ENCODE measurements around the gene PGS1.
"Not testable (repeated sequence)": the region's sequence is repeated elsewhere in the genome, so short reads cannot be mapped to it uniquely, and the experiment has no call there.

Gene PGS1

GRCh38 chr17:78451753-78452152 lies 73.3 kb downstream of the PGS1 start:
- Histone ChIP-seq H3K27ac (peak overlapping the region in 9 of 11 experiments; percentile 16 to 68 (median 62); a peak in 14 of 22 replicates), H4K20me1 (peaks cover 0 to 6% (median 0%) of the 10 kb centered on the region in 11 experiments; a peak in 1 of 22 replicates), H3K9ac (peak overlapping the region in 4 of 11 experiments; percentile 30 to 45 (median 38); a peak in 5 of 22 replicates), H3K36me3 (0 out of 22 replicates have a peak, but pooled peaks cover 0 to 4% (median 0%) of the 10 kb centered on the region in 11 experiments), H3K4me1 (peaks cover 28 to 54% (median 36%) of the 10 kb centered on the region in 10 experiments), H3K4me3 (no peak overlapping the region), H3K9me3 (replicated peaks in 1 of 11) (no peaks in the 10 kb centered on the region), H3K27me3 (no peaks in the 10 kb centered on the region), H3K4me2 (peak overlapping the region; percentile 62 to 96 (median 88))
- TF ChIP-seq Cebpa-rat (IDR thresholded peaks at IDR 0.05): no peak

- H3K9ac ChIP-seq: no peak overlapping the region
- H3K27ac ChIP-seq: no peak overlapping the region
- peaks cover 0 to 6% (median 0%) of the 10 kb centered on the region in 11 experiments; a peak in 1 of 22 replicates for H4K20me1 ChIP-seq
- H3K4me3 ChIP-seq: no peak overlapping the region
- 0 out of 22 replicates have a peak, but pooled peaks cover 0 to under 1% (median 0%) of the 10 kb centered on the region in 11 experiments for H3K36me3 ChIP-seq
- no peaks in the 10 kb centered on the region for H3K27me3 ChIP-seq
- H3K9me3 ChIP-seq (replicated peaks in 1 of 11): no peaks in the 10 kb centered on the region
- no peak overlapping the region for H3K4me2 ChIP-seq
- peaks cover 28 to 40% (median 34%) of the 10 kb centered on the region in 10 experiments for H3K4me1 ChIP-seq
- no peak for TF ChIP-seq Cebpa-rat (IDR thresholded peaks at IDR 0.05)
Observed at GRCh38 chr17:78454346-78454745, 75.9 kb downstream of the PGS1 start.

- Histone ChIP-seq H3K36me3 (no peaks in the 10 kb centered on the region; a peak in 1 of 22 replicates), H4K20me1 (no peaks in the 10 kb centered on the region), H3K9me3 (replicated peaks in 1 of 11) (no peaks in the 10 kb centered on the region), H3K27me3 (no peaks in the 10 kb centered on the region), H3K4me3 (no peak overlapping the region), H3K4me2 (no peak overlapping the region), H3K27ac (no peak overlapping the region), H3K9ac (no peak overlapping the region; a peak in 1 of 22 replicates), H3K4me1 (peaks cover 0 to 13% (median 6%) of the 10 kb centered on the region in 10 experiments; a peak in 9 of 20 replicates)
- no peak for TF ChIP-seq Cebpa-rat (IDR thresholded peaks at IDR 0.05)
Observed at GRCh38 chr17:78458091-78458490, 79.6 kb downstream of the PGS1 start.

GRCh38 chr17:78458736-78459335 lies 80.4 kb downstream of the PGS1 start:
- peaks cover 0 to 13% (median 6%) of the 10 kb centered on the region in 10 experiments; a peak in 9 of 20 replicates for H3K4me1 ChIP-seq
- no peaks in the 10 kb centered on the region for H4K20me1 ChIP-seq
- H3K27me3 ChIP-seq: no peaks in the 10 kb centered on the region
- no peaks in the 10 kb centered on the region for H3K9me3 ChIP-seq (replicated peaks in 1 of 11)
- H3K36me3 ChIP-seq: no peaks in the 10 kb centered on the region; a peak in 1 of 22 replicates
- no peak overlapping the region; a peak in 1 of 22 replicates for H3K9ac ChIP-seq
- no peak overlapping the region for H3K4me3 ChIP-seq
- H3K4me2 ChIP-seq: no peak overlapping the region
- no peak for TF ChIP-seq Cebpa-rat (IDR thresholded peaks at IDR 0.05)
- H3K27ac ChIP-seq: no peak overlapping the region

- Histone ChIP-seq H3K36me3 (no peaks in the 10 kb centered on the region; a peak in 1 of 22 replicates), H3K4me2 (no peak overlapping the region), H3K9me3 (replicated peaks in 1 of 11) (peaks cover 0 to 7% (median 6%) of the 10 kb centered on the region in 11 experiments; a peak in 15 of 22 replicates), H3K27ac (no peak overlapping the region), H3K9ac (no peak overlapping the region), H3K4me1 (peaks cover 0 to 13% (median 6%) of the 10 kb centered on the region in 10 experiments; a peak in 9 of 20 replicates), H3K4me3 (no peak overlapping the region), H3K27me3 (no peaks in the 10 kb centered on the region), H4K20me1 (no peaks in the 10 kb centered on the region)
- TF ChIP-seq Cebpa-rat (IDR thresholded peaks at IDR 0.05): no peak
Observed at GRCh38 chr17:78459696-78460095, 81.2 kb downstream of the PGS1 start.

GRCh38 chr17:78460176-78460675 lies 81.8 kb downstream of the PGS1 start:
- no peaks in the 10 kb centered on the region for H3K27me3 ChIP-seq
- TF ChIP-seq Cebpa-rat (IDR thresholded peaks at IDR 0.05): no peak
- no peak overlapping the region for H3K9ac ChIP-seq

GRCh38 chr17:78460951-78461798 lies 82.7 kb downstream of the PGS1 start:
- TF ChIP-seq Cebpa-rat (IDR thresholded peaks at IDR 0.05): no peak
- H3K4me3 ChIP-seq: no peak overlapping the region
- H3K9me3 ChIP-seq (replicated peaks in 1 of 11): peaks cover 0 to 10% (median 8%) of the 10 kb centered on the region in 11 experiments; a peak in 15 of 22 replicates
- no peaks in the 10 kb centered on the region; a peak in 1 of 22 replicates for H3K36me3 ChIP-seq
- H3K27ac ChIP-seq: no peak overlapping the region
- H3K4me2 ChIP-seq: no peak overlapping the region
- H3K27me3 ChIP-seq: no peaks in the 10 kb centered on the region
- peaks cover 0 to 5% (median 2%) of the 10 kb centered on the region in 10 experiments; a peak in 6 of 20 replicates for H3K4me1 ChIP-seq
- H3K9ac ChIP-seq: no peak overlapping the region
- H4K20me1 ChIP-seq: no peaks in the 10 kb centered on the region

More at GRCh38 chr17:78460176-78460675, 81.8 kb downstream of the PGS1 start:
- no peak overlapping the region for H3K4me2 ChIP-seq
- no peak overlapping the region for H3K27ac ChIP-seq
- H3K4me1 ChIP-seq: peaks cover 0 to 13% (median 6%) of the 10 kb centered on the region in 10 experiments; a peak in 9 of 20 replicates
- peaks cover 0 to 10% (median 8%) of the 10 kb centered on the region in 11 experiments; a peak in 15 of 22 replicates for H3K9me3 ChIP-seq (replicated peaks in 1 of 11)
- no peaks in the 10 kb centered on the region; a peak in 1 of 22 replicates for H3K36me3 ChIP-seq
- no peak overlapping the region for H3K4me3 ChIP-seq
- H4K20me1 ChIP-seq: no peaks in the 10 kb centered on the region

GRCh38 chr17:78461799-78462053 lies 83.3 kb downstream of the PGS1 start:
- peaks cover 0 to 5% (median 0%) of the 10 kb centered on the region in 10 experiments; a peak in 1 of 20 replicates for H3K4me1 ChIP-seq
- no peaks in the 10 kb centered on the region for H3K27me3 ChIP-seq
- H3K4me2 ChIP-seq: no peak overlapping the region
- no peaks in the 10 kb centered on the region; a peak in 2 of 22 replicates for H3K36me3 ChIP-seq
- no peaks in the 10 kb centered on the region for H4K20me1 ChIP-seq
- no peak for TF ChIP-seq Cebpa-rat (IDR thresholded peaks at IDR 0.05)
- H3K9ac ChIP-seq: no peak overlapping the region
- H3K4me3 ChIP-seq: no peak overlapping the region
- H3K9me3 ChIP-seq (replicated peaks in 1 of 11): peaks cover 0 to 15% (median 11%) of the 10 kb centered on the region in 11 experiments; a peak in 15 of 22 replicates
- no peak overlapping the region for H3K27ac ChIP-seq

GRCh38 chr17:78462148-78462547 lies 83.7 kb downstream of the PGS1 start:
- Histone ChIP-seq H3K4me1 (peaks cover 0 to 5% (median 0%) of the 10 kb centered on the region in 10 experiments; a peak in 1 of 20 replicates), H3K4me2 (no peak overlapping the region), H3K9me3 (replicated peaks in 1 of 11) (peaks cover 0 to 19% (median 13%) of the 10 kb centered on the region in 11 experiments; a peak in 15 of 22 replicates), H3K36me3 (no peaks in the 10 kb centered on the region; a peak in 2 of 22 replicates), H3K27ac (no peak overlapping the region), H3K9ac (no peak overlapping the region), H4K20me1 (no peaks in the 10 kb centered on the region), H3K27me3 (no peaks in the 10 kb centered on the region), H3K4me3 (no peak overlapping the region)
- TF ChIP-seq Cebpa-rat (IDR thresholded peaks at IDR 0.05): no peak

GRCh38 chr17:78466109-78466785 lies 87.8 kb downstream of the PGS1 start:
- H3K9ac ChIP-seq, H3K27ac ChIP-seq, H3K27me3 ChIP-seq, H4K20me1 ChIP-seq, H3K4me2 ChIP-seq, H3K36me3 ChIP-seq, H3K4me3 ChIP-seq, H3K4me1 ChIP-seq: not testable (repeated sequence)
- H3K9me3 ChIP-seq (replicated peaks in 1 of 11): peaks cover 6 to 38% (median 19%) of the 10 kb centered on the region in 11 experiments; a peak in 18 of 22 replicates

Data from BLaER1 treated with 17β-estradiol and CSF1 and Interleukin-3, amounts not matched to agents 10 nM and 100 nM (cell line).